ENCODE measurements around the gene INIP. TPM values are rescaled to one million over a fixed set of nuclear protein-coding genes. Genes with fewer than 3 reads are reported as not detected.
A peak's percentile ranks its signal among the peaks of the same experiment; 100 is the strongest.

INIP gene
- total and polyA plus RNA-seq, 2 experiments from 2014 or later = 16.7 to 30.4 TPM

DNA sequence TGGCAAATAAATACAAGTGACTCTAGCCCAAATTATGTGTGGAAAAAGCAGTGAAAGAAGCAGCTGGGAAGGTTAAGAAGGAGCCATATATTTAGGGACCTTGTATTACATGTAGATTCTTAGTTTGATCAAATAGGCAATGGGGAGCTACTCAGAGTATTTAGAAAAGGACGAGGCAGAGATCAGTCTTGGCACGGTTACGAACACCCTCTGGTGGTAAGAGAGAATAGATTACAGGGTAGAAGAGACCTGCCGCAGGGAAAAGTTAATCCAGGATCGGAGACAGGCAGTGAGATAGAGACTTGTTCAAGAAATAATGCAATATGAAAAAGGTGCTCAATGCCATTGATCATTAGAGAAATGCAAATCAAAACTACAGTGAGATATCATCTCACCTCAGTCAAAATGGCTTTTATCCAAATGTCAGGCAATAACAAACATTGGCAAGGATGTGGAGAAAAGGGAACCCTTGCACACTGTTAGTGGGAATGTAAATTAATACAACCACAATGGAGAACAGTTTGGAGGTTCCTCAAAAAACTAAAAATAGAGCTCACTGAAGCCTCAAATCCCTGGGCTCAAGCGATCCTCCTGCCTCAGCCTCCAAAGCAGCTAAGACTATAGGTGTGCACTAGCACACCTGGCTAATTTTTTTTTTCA, 12.0 kb downstream of the INIP start:
- Histone ChIP-seq H3K9me2 (ENCODE audit: insufficient read depth) (no peaks in the 10 kb centered on the region), H3K4me3 (no peak overlapping the region), H3K36me3 (ENCODE audit: insufficient read depth) (no peaks in the 10 kb centered on the region), H3K4me1 (ENCODE audit: insufficient read depth) (no peaks in the 10 kb centered on the region), H3K4me2 (no peak overlapping the region), H4K20me1 (replicated peaks; ENCODE audit: insufficient read depth) (peaks cover 8% of the 10 kb centered on the region; the same call in 1 of the 2 replicates), H3K27ac (ENCODE audit: low read depth) (no peak overlapping the region), H3F3A (replicated peaks; ENCODE audit: low read depth) (no peaks in the 10 kb centered on the region), H3K79me2 (replicated peaks; ENCODE audit: insufficient read depth) (peaks cover 17% of the 10 kb centered on the region), H3K27me3 (ENCODE audit: insufficient read depth) (no peaks in the 10 kb centered on the region), H2AFZ (no peak overlapping the region)
- H3K4me1 Mint-ChIP-seq = 0 out of 3 replicates have a peak, but pooled peaks cover 6% of the 10 kb centered on the region
- H3K9me3 Mint-ChIP-seq = no peaks in the 10 kb centered on the region
- no peaks in the 10 kb centered on the region for H3K27me3 Mint-ChIP-seq (ENCODE audit: insufficient read depth, low read depth, poor library complexity)
- no peaks in the 10 kb centered on the region; the same call in 2 of the 3 replicates for H3K36me3 Mint-ChIP-seq (ENCODE audit: low read depth)
- H3K27ac Mint-ChIP-seq = no peak overlapping the region
- DNase-seq (ENCODE audit: low spot score) = peak; percentile 78
- ATAC-seq = peak; percentile 96
- TF ChIP-seq STAT1 (IDR thresholded peaks at IDR 0.05; ENCODE audit: unreplicated experiment) = no peak
- TF ChIP-seq, protein P1, sequence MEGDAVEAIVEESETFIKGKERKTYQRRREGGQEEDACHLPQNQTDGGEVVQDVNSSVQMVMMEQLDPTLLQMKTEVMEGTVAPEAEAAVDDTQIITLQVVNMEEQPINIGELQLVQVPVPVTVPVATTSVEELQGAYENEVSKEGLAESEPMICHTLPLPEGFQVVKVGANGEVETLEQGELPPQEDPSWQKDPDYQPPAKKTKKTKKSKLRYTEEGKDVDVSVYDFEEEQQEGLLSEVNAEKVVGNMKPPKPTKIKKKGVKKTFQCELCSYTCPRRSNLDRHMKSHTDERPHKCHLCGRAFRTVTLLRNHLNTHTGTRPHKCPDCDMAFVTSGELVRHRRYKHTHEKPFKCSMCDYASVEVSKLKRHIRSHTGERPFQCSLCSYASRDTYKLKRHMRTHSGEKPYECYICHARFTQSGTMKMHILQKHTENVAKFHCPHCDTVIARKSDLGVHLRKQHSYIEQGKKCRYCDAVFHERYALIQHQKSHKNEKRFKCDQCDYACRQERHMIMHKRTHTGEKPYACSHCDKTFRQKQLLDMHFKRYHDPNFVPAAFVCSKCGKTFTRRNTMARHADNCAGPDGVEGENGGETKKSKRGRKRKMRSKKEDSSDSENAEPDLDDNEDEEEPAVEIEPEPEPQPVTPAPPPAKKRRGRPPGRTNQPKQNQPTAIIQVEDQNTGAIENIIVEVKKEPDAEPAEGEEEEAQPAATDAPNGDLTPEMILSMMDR (conservative IDR thresholded peaks at IDR 0.05; ENCODE audit: low read depth in 2 of 2) = peak; percentile 69 to 75
- H3K4me3 Mint-ChIP-seq = no peak overlapping the region

DNA sequence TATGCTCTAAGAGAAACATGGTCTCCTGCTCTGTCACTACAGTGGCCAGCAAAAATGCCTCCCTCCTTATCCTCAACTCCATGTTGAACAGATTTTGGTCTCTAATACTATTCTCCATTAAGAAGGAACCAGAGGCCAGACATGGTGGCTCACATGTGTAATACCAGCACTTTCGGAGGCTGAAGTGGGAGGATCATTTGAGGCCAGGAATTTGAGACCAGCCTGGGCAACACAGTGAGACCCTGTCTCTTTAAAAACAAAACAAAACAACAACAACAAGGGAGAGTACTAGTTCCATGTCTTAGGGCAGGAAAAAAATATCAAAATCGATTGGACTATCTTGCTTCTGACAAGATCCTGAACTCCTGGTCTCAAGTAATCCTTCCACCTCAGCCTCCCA, 14.6 kb downstream of the INIP start:
- H4K20me1 ChIP-seq (replicated peaks; ENCODE audit: insufficient read depth) = peaks cover 3% of the 10 kb centered on the region; the same call in 1 of the 2 replicates
- Mint-ChIP-seq H3K36me3 (ENCODE audit: low read depth) (no peaks in the 10 kb centered on the region; the same call in 1 of the 3 replicates), H3K9me3 (no peaks in the 10 kb centered on the region), H3K27me3 (ENCODE audit: insufficient read depth, low read depth, poor library complexity) (no peaks in the 10 kb centered on the region), H3K4me1 (0 out of 3 replicates have a peak, but pooled peaks cover 2% of the 10 kb centered on the region), H3K27ac (no peak overlapping the region), H3K4me3 (no peak overlapping the region)
- DNase-seq (ENCODE audit: low spot score) (no peak), ATAC-seq (no peak)
- no peaks in the 10 kb centered on the region for H3K36me3 ChIP-seq (ENCODE audit: insufficient read depth)
- H3K4me3 ChIP-seq = no peak overlapping the region
- no peaks in the 10 kb centered on the region for H3K9me2 ChIP-seq (ENCODE audit: insufficient read depth)
- H3K27ac ChIP-seq (ENCODE audit: low read depth) = no peak overlapping the region
- no peaks in the 10 kb centered on the region for H3K4me1 ChIP-seq (ENCODE audit: insufficient read depth)
- H3K27me3 ChIP-seq (ENCODE audit: insufficient read depth) = no peaks in the 10 kb centered on the region
- TF ChIP-seq EZH2phosphoT487 (IDR thresholded peaks at IDR 0.05; ENCODE audit: unreplicated experiment) (no peak), ZNF114 (CRISPR knock-in tag; IDR thresholded peaks at IDR 0.05) (no peak), STAT1 (IDR thresholded peaks at IDR 0.05; ENCODE audit: unreplicated experiment) (no peak)
- TF ChIP-seq, protein P2, sequence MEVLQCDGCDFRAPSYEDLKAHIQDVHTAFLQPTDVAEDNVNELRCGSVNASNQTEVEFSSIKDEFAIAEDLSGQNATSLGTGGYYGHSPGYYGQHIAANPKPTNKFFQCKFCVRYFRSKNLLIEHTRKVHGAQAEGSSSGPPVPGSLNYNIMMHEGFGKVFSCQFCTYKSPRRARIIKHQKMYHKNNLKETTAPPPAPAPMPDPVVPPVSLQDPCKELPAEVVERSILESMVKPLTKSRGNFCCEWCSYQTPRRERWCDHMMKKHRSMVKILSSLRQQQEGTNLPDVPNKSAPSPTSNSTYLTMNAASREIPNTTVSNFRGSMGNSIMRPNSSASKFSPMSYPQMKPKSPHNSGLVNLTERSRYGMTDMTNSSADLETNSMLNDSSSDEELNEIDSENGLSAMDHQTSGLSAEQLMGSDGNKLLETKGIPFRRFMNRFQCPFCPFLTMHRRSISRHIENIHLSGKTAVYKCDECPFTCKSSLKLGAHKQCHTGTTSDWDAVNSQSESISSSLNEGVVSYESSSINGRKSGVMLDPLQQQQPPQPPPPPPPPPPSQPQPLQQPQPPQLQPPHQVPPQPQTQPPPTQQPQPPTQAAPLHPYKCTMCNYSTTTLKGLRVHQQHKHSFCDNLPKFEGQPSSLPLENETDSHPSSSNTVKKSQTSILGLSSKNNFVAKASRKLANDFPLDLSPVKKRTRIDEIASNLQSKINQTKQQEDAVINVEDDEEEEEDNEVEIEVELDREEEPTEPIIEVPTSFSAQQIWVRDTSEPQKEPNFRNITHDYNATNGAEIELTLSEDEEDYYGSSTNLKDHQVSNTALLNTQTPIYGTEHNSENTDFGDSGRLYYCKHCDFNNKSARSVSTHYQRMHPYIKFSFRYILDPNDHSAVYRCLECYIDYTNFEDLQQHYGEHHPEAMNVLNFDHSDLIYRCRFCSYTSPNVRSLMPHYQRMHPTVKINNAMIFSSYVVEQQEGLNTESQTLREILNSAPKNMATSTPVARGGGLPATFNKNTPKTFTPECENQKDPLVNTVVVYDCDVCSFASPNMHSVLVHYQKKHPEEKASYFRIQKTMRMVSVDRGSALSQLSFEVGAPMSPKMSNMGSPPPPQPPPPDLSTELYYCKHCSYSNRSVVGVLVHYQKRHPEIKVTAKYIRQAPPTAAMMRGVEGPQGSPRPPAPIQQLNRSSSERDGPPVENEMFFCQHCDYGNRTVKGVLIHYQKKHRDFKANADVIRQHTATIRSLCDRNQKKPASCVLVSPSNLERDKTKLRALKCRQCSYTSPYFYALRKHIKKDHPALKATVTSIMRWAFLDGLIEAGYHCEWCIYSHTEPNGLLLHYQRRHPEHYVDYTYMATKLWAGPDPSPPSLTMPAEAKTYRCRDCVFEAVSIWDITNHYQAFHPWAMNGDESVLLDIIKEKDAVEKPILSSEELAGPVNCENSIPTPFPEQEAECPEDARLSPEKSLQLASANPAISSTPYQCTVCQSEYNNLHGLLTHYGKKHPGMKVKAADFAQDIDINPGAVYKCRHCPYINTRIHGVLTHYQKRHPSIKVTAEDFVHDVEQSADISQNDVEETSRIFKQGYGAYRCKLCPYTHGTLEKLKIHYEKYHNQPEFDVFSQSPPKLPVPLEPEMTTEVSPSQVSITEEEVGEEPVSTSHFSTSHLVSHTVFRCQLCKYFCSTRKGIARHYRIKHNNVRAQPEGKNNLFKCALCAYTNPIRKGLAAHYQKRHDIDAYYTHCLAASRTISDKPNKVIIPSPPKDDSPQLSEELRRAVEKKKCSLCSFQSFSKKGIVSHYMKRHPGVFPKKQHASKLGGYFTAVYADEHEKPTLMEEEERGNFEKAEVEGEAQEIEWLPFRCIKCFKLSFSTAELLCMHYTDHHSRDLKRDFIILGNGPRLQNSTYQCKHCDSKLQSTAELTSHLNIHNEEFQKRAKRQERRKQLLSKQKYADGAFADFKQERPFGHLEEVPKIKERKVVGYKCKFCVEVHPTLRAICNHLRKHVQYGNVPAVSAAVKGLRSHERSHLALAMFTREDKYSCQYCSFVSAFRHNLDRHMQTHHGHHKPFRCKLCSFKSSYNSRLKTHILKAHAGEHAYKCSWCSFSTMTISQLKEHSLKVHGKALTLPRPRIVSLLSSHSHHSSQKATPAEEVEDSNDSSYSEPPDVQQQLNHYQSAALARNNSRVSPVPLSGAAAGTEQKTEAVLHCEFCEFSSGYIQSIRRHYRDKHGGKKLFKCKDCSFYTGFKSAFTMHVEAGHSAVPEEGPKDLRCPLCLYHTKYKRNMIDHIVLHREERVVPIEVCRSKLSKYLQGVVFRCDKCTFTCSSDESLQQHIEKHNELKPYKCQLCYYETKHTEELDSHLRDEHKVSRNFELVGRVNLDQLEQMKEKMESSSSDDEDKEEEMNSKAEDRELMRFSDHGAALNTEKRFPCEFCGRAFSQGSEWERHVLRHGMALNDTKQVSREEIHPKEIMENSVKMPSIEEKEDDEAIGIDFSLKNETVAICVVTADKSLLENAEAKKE (CRISPR knock-in tag; IDR thresholded peaks at IDR 0.05) = no peak
- TF ChIP-seq, protein P3, sequence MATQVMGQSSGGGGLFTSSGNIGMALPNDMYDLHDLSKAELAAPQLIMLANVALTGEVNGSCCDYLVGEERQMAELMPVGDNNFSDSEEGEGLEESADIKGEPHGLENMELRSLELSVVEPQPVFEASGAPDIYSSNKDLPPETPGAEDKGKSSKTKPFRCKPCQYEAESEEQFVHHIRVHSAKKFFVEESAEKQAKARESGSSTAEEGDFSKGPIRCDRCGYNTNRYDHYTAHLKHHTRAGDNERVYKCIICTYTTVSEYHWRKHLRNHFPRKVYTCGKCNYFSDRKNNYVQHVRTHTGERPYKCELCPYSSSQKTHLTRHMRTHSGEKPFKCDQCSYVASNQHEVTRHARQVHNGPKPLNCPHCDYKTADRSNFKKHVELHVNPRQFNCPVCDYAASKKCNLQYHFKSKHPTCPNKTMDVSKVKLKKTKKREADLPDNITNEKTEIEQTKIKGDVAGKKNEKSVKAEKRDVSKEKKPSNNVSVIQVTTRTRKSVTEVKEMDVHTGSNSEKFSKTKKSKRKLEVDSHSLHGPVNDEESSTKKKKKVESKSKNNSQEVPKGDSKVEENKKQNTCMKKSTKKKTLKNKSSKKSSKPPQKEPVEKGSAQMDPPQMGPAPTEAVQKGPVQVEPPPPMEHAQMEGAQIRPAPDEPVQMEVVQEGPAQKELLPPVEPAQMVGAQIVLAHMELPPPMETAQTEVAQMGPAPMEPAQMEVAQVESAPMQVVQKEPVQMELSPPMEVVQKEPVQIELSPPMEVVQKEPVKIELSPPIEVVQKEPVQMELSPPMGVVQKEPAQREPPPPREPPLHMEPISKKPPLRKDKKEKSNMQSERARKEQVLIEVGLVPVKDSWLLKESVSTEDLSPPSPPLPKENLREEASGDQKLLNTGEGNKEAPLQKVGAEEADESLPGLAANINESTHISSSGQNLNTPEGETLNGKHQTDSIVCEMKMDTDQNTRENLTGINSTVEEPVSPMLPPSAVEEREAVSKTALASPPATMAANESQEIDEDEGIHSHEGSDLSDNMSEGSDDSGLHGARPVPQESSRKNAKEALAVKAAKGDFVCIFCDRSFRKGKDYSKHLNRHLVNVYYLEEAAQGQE (IDR thresholded peaks at IDR 0.05; ENCODE audit: unreplicated experiment) = no peak
- H3F3A ChIP-seq (replicated peaks; ENCODE audit: low read depth) = no peaks in the 10 kb centered on the region
- 0 out of 2 replicates have a peak, but pooled peaks cover 4% of the 10 kb centered on the region for H3K79me2 ChIP-seq (replicated peaks; ENCODE audit: insufficient read depth)
- no peak overlapping the region for H3K4me2 ChIP-seq
- no peak overlapping the region for H2AFZ ChIP-seq

All from GM23338 (cell line).